ENCODE measurements around the gene EIF4G1. TPM values are rescaled to one million over a fixed set of nuclear protein-coding genes. Genes with fewer than 3 reads are reported as not detected.

The EIF4G1 gene
- total RNA-seq, 1 experiment from 2014 or later = 392 TPM

- Histone ChIP-seq H3K27me3 (ENCODE audit: control insufficient read depth, insufficient read depth, low read length) (no peaks in the 10 kb centered on the region), H3K36me3 (replicated peaks; ENCODE audit: control insufficient read depth, insufficient read depth, low read length) (peaks cover 11% of the 10 kb centered on the region), H3K4me3 (ENCODE audit: insufficient read depth, low read depth, low read length) (no peak overlapping the region)
- peak; percentile 95 for DNase-seq
These were observed 31.1 kb downstream of the EIF4G1 start for GRCh38 chr3:184345317-184346144.

GRCh38 chr3:184346480-184347190, 32.2 kb downstream of the EIF4G1 start:
- no peak for DNase-seq
- Histone ChIP-seq H3K4me3 (ENCODE audit: insufficient read depth, low read depth, low read length) (no peak overlapping the region), H3K36me3 (replicated peaks; ENCODE audit: control insufficient read depth, insufficient read depth, low read length) (peaks cover 11% of the 10 kb centered on the region), H3K27me3 (ENCODE audit: control insufficient read depth, insufficient read depth, low read length) (no peaks in the 10 kb centered on the region)

GRCh38 chr3:184347321-184348056, 33.1 kb downstream of the EIF4G1 start:
- Histone ChIP-seq H3K4me3 (ENCODE audit: insufficient read depth, low read depth, low read length) (no peak overlapping the region), H3K27me3 (ENCODE audit: control insufficient read depth, insufficient read depth, low read length) (no peaks in the 10 kb centered on the region), H3K36me3 (replicated peaks; ENCODE audit: control insufficient read depth, insufficient read depth, low read length) (peaks cover 13% of the 10 kb centered on the region)
- DNase-seq = no peak

- no peaks in the 10 kb centered on the region for H3K27me3 ChIP-seq (ENCODE audit: control insufficient read depth, insufficient read depth, low read length)
- no peak overlapping the region for H3K4me3 ChIP-seq (ENCODE audit: insufficient read depth, low read depth, low read length)
- DNase-seq = no peak
- peaks cover 11% of the 10 kb centered on the region for H3K36me3 ChIP-seq (replicated peaks; ENCODE audit: control insufficient read depth, insufficient read depth, low read length)
These were observed 33.6 kb downstream of the EIF4G1 start for GRCh38 chr3:184348057-184348382.

- no peaks in the 10 kb centered on the region for H3K27me3 ChIP-seq (ENCODE audit: control insufficient read depth, insufficient read depth, low read length)
- peak; percentile 29 for DNase-seq
These were observed 35.4 kb downstream of the EIF4G1 start for GRCh38 chr3:184349563-184350470.

GRCh38 chr3:184350618-184351017, 36.2 kb downstream of the EIF4G1 start:
- Histone ChIP-seq H3K4me3 (ENCODE audit: insufficient read depth, low read depth, low read length) (no peak overlapping the region), H3K36me3 (replicated peaks; ENCODE audit: control insufficient read depth, insufficient read depth, low read length) (peaks cover 19% of the 10 kb centered on the region)

More at GRCh38 chr3:184349563-184350470, 35.4 kb downstream of the EIF4G1 start:
- Histone ChIP-seq H3K4me3 (ENCODE audit: insufficient read depth, low read depth, low read length) (no peak overlapping the region), H3K36me3 (replicated peaks; ENCODE audit: control insufficient read depth, insufficient read depth, low read length) (peaks cover 14% of the 10 kb centered on the region)

GRCh38 chr3:184351511-184352148, 37.2 kb downstream of the EIF4G1 start:
- H3K36me3 ChIP-seq (replicated peaks; ENCODE audit: control insufficient read depth, insufficient read depth, low read length) = peaks cover 21% of the 10 kb centered on the region
- DNase-seq = peak; percentile 58
- H3K4me3 ChIP-seq (ENCODE audit: insufficient read depth, low read depth, low read length) = no peak overlapping the region
- no peaks in the 10 kb centered on the region for H3K27me3 ChIP-seq (ENCODE audit: control insufficient read depth, insufficient read depth, low read length)

More at GRCh38 chr3:184350618-184351017, 36.2 kb downstream of the EIF4G1 start:
- no peaks in the 10 kb centered on the region for H3K27me3 ChIP-seq (ENCODE audit: control insufficient read depth, insufficient read depth, low read length)
- no peak for DNase-seq

- no peaks in the 10 kb centered on the region for H3K27me3 ChIP-seq (ENCODE audit: control insufficient read depth, insufficient read depth, low read length)
- no peak for DNase-seq
- H3K4me3 ChIP-seq (ENCODE audit: insufficient read depth, low read depth, low read length) = no peak overlapping the region
- peaks cover 21% of the 10 kb centered on the region for H3K36me3 ChIP-seq (replicated peaks; ENCODE audit: control insufficient read depth, insufficient read depth, low read length)
These were observed 37.9 kb downstream of the EIF4G1 start for GRCh38 chr3:184352149-184352785.

GRCh38 chr3:184352897-184353545, 38.6 kb downstream of the EIF4G1 start:
- no peak for DNase-seq
- Histone ChIP-seq H3K36me3 (replicated peaks; ENCODE audit: control insufficient read depth, insufficient read depth, low read length) (peaks cover 21% of the 10 kb centered on the region), H3K27me3 (ENCODE audit: control insufficient read depth, insufficient read depth, low read length) (no peaks in the 10 kb centered on the region), H3K4me3 (ENCODE audit: insufficient read depth, low read depth, low read length) (no peak overlapping the region)

GRCh38 chr3:184353546-184353941, 39.1 kb downstream of the EIF4G1 start:
- Histone ChIP-seq H3K36me3 (replicated peaks; ENCODE audit: control insufficient read depth, insufficient read depth, low read length) (peaks cover 23% of the 10 kb centered on the region), H3K27me3 (ENCODE audit: control insufficient read depth, insufficient read depth, low read length) (no peaks in the 10 kb centered on the region), H3K4me3 (ENCODE audit: insufficient read depth, low read depth, low read length) (no peak overlapping the region)
- peak; percentile 31 for DNase-seq

GRCh38 chr3:184354121-184354728, 39.8 kb downstream of the EIF4G1 start:
- H3K4me3 ChIP-seq (ENCODE audit: insufficient read depth, low read depth, low read length) = no peak overlapping the region
- no peaks in the 10 kb centered on the region for H3K27me3 ChIP-seq (ENCODE audit: control insufficient read depth, insufficient read depth, low read length)
- peak; percentile 94 for DNase-seq
- peaks cover 24% of the 10 kb centered on the region for H3K36me3 ChIP-seq (replicated peaks; ENCODE audit: control insufficient read depth, insufficient read depth, low read length)

- no peaks in the 10 kb centered on the region for H3K27me3 ChIP-seq (ENCODE audit: control insufficient read depth, insufficient read depth, low read length)
- peaks cover 24% of the 10 kb centered on the region for H3K36me3 ChIP-seq (replicated peaks; ENCODE audit: control insufficient read depth, insufficient read depth, low read length)
- no peak for DNase-seq
- no peak overlapping the region for H3K4me3 ChIP-seq (ENCODE audit: insufficient read depth, low read depth, low read length)
These were observed 40.3 kb downstream of the EIF4G1 start for GRCh38 chr3:184354754-184355153.
